Right atrium auricular region (tissue), 2 donors: ENCODE results near the gene LAMP2. TPM values are rescaled to one million over a fixed set of nuclear protein-coding genes. Genes with fewer than 3 reads are reported as not detected.

Source experiments
- DNase-seq: peaks from one replicate; pipeline ENCODE4 v3.0.0-alpha.2; 2019; ENCODE audit warnings: low spot score
- H3K27ac ChIP-seq, 2 donors: fragments of 200-600 bp; sonication (generic); 1 replicate in 1 of 2; 2 replicates in 1 of 2; pipeline ENCODE4 v1.5.1; 2016 to 2019
- H3K27me3 ChIP-seq, 2 donors: fragments of 200-600 bp; sonication (generic); one replicate each; pipeline versions ENCODE4 v1.5.1 to v1.6.0; 2017 to 2019
- H3K36me3 ChIP-seq: fragments of 200-600 bp; sonication (generic); one replicate; pipeline ENCODE4 v1.5.1; 2016
- H3K4me1 ChIP-seq, 2 donors: fragments of 200-600 bp; sonication (generic); one replicate each; pipeline versions ENCODE4 v1.5.1 to v1.6.0; 2017 to 2019
- H3K4me3 ChIP-seq, 2 donors: fragments of 200-600 bp; sonication (generic); 1 replicate in 1 of 2; 2 replicates in 1 of 2; pipeline ENCODE4 v1.5.1; 2017 to 2019; ENCODE audit warnings: mild to moderate bottlenecking in 1 of 2, moderate library complexity in 1 of 2
- H3K9me3 ChIP-seq, 2 donors: fragments of 200-600 bp; sonication (generic); one replicate each; pipeline ENCODE4 v1.5.1; 2019
- CTCF ChIP-seq, 2 donors: fragments of 200-600 bp; sonication (generic); IDR thresholded peaks; one replicate each; pipeline ENCODE4 v1.5.1; 2019; ENCODE audit warnings: antibody characterized with exemption in 2 of 2
- total RNA-seq, 2 donors: library from RNA; depleted of rRNA; stranded (reverse); fragments of >200 nt; gene quantifications; one replicate each; pipeline ENCODE4 v1.1.0, GENCODE V29; 2016

LAMP2 gene
- total RNA-seq, 2 donors from 2014 or later, result 65.0 to 77.2 TPM

- no peak for TF ChIP-seq CTCF (IDR thresholded peaks at IDR 0.05)
- H3K27me3 ChIP-seq, result no peaks in the 10 kb centered on the region
- DNase-seq, result no peak
- no peaks in the 10 kb centered on the region for H3K36me3 ChIP-seq
- H3K4me3 ChIP-seq, result no peak overlapping the region
- H3K27ac ChIP-seq, result no peak overlapping the region
- peaks cover 0 to 12% of the 10 kb centered on the region in 2 donors for H3K4me1 ChIP-seq
- H3K9me3 ChIP-seq, result no peaks in the 10 kb centered on the region
These were observed 4.7 kb downstream of the LAMP2 start for GRCh38 chrX:120464411-120464810.

GRCh38 chrX:120463241-120463640, 5.9 kb downstream of the LAMP2 start:
- no peaks in the 10 kb centered on the region for H3K9me3 ChIP-seq
- H3K4me3 ChIP-seq, result no peak overlapping the region
- no peak overlapping the region for H3K27ac ChIP-seq
- no peak for TF ChIP-seq CTCF (IDR thresholded peaks at IDR 0.05)
- H3K4me1 ChIP-seq, result peaks cover 0 to 12% of the 10 kb centered on the region in 2 donors
- no peaks in the 10 kb centered on the region for H3K36me3 ChIP-seq
- H3K27me3 ChIP-seq, result no peaks in the 10 kb centered on the region
- no peak for DNase-seq

- no peaks in the 10 kb centered on the region for H3K27me3 ChIP-seq
- H3K4me1 ChIP-seq, result peaks cover 0 to 5% of the 10 kb centered on the region in 2 donors
- DNase-seq, result no peak
- no peaks in the 10 kb centered on the region for H3K9me3 ChIP-seq
- no peak for TF ChIP-seq CTCF (IDR thresholded peaks at IDR 0.05)
- H3K27ac ChIP-seq, result no peak overlapping the region
- H3K36me3 ChIP-seq, result no peaks in the 10 kb centered on the region
- H3K4me3 ChIP-seq, result no peak overlapping the region
These were observed 6.7 kb downstream of the LAMP2 start for GRCh38 chrX:120462370-120462769.

- Histone ChIP-seq H3K27me3 (no peaks in the 10 kb centered on the region), H3K4me1 (no peaks in the 10 kb centered on the region), H3K36me3 (peaks cover 6% of the 10 kb centered on the region), H3K9me3 (no peaks in the 10 kb centered on the region), H3K4me3 (no peak overlapping the region), H3K27ac (no peak overlapping the region)
- TF ChIP-seq CTCF (IDR thresholded peaks at IDR 0.05), result no peak
- DNase-seq, result no peak
These were observed 9.8 kb downstream of the LAMP2 start for GRCh38 chrX:120459309-120459708.

GRCh38 chrX:120457766-120458180, 11.3 kb downstream of the LAMP2 start:
- H3K9me3 ChIP-seq, result no peaks in the 10 kb centered on the region
- DNase-seq, result no peak
- no peak for TF ChIP-seq CTCF (IDR thresholded peaks at IDR 0.05)
- H3K27ac ChIP-seq, result no peak overlapping the region
- H3K36me3 ChIP-seq, result peaks cover 7% of the 10 kb centered on the region
- no peaks in the 10 kb centered on the region for H3K4me1 ChIP-seq
- no peaks in the 10 kb centered on the region for H3K27me3 ChIP-seq
- H3K4me3 ChIP-seq, result no peak overlapping the region

- no peak for TF ChIP-seq CTCF (IDR thresholded peaks at IDR 0.05)
- H3K36me3 ChIP-seq, result peaks cover 7% of the 10 kb centered on the region
- H3K27ac ChIP-seq, result no peak overlapping the region
- H3K4me3 ChIP-seq, result no peak overlapping the region
- no peaks in the 10 kb centered on the region for H3K4me1 ChIP-seq
- no peaks in the 10 kb centered on the region for H3K9me3 ChIP-seq
- DNase-seq, result no peak
- H3K27me3 ChIP-seq, result no peaks in the 10 kb centered on the region
These were observed 12.1 kb downstream of the LAMP2 start for GRCh38 chrX:120456973-120457372.
